NCI-H69 (cell line): Measurements from ENCODE around the gene EPS8L3.
A peak's percentile ranks its signal among the peaks of the same experiment; 100 is the strongest.
"Not testable (repeated sequence)": the region's sequence is repeated elsewhere in the genome, so short reads cannot be mapped to it uniquely, and the experiment has no call there.

Experiments used
- DNase-seq: peaks from one replicate; lab custom pipeline; 2025; lab: John Stamatoyannopoulos, UW

Gene EPS8L3

DNA sequence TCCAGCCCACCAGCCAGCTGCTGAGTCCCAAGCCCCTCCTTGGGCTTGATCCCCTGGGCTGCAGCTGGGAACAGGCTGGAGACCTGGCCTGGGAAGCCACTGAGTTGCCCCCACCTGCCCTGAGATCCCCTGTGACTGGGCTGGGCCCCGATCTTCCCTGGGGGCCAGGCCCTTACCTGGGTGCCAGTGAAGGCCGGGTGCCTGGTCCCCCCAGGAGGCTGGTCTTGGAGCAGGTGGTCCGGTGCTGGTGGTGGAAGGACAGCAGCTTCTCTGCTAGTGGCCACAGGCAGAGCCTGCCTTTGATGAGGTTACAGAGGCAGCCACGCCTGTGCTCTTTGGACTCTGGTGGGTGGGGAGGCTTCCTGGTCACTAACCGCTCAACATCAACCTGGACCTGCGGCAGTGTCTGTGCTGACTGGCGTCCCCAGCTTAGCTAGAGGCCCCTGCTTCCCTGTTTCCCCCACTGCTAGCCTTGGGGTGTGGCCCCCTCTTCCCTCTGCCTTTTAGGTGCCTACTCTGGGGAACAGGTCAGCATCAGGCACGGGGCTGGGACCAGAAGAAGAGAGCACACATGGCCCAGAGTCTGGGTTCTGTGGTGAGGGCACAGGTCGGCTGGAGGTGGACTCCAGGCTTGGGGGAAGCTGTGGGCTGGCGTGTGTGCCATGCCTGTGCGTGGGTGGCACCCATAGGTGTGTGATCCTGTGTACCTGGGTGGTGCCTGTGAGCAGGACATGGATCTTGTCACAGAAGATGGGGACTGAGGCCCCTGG, at the start of gene EPS8L3:
Gene EPS8L3, minus strand, starts transcription at position 278 of the 770 bp plus-strand sequence. CDS start 2,174 bp downstream, outside the sequence.
- no peak for DNase-seq

DNA sequence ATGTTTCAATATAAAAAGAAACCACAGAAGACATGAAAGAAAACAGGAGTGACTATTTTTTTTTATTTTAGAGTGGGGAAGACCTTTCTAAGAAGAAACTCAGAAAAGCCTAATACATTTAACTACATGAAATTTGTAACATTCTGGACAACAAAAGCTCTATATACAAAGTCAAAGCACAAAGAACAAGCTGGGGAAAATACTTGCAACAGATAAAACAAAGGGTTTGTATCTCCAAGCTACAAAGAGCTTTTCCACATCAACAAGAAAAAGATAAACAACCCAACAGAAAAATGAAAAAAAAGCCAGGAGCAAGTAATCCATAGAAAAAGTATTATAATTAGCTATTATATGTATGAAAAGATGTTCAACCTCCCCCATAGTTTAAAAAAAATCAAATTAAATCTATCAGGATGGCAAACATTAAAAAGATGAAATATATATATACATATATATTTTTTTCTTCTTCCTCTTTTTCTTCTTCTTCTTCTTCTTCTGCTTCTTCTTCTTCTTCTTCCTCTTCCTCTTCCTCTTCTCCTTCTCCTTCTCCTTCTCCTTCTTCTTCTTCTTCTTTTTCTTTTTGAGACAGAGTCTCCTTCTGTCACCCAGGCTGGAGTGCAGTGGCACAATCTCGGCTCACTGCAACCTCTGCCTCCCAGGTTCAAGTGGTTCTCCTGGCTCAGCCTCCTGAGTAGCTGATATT, 49.1 kb upstream of the EPS8L3 start:
- DNase-seq = no peak

GRCh38 chr1:109808703-109809102, 45.0 kb upstream of the EPS8L3 start:
- DNase-seq = no peak

GRCh38 chr1:109807822-109808680, 44.3 kb upstream of the EPS8L3 start:
- DNase-seq = no peak

DNA sequence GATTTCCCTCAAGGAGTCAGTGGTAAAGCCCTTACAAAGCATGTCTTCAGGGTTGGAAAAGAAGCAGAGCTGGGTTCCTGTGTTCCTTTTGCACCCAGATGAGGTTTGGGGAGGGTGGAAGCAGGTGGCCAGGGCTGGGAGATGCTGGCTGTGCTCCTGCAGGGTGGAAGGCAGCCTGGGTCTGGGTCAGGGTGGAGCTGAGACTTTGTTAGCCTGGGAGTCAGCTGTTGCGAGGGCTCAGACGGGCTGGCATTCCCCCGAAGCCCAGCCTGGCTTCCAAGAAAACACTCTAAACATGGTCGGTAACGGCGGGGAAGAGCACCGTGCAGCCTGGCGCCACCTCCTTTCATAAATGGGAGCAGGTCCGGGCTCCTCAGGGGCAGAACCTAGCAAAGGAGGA, 43.7 kb upstream of the EPS8L3 start:
- DNase-seq = no peak

GRCh38 chr1:109806733-109807400, 43.1 kb upstream of the EPS8L3 start:
- DNase-seq = no peak

GRCh38 chr1:109805486-109806165, 41.9 kb upstream of the EPS8L3 start:
- DNase-seq = peak; percentile 37

- DNase-seq = no peak
These were observed 40.9 kb upstream of the EPS8L3 start for GRCh38 chr1:109804660-109805059.

DNA sequence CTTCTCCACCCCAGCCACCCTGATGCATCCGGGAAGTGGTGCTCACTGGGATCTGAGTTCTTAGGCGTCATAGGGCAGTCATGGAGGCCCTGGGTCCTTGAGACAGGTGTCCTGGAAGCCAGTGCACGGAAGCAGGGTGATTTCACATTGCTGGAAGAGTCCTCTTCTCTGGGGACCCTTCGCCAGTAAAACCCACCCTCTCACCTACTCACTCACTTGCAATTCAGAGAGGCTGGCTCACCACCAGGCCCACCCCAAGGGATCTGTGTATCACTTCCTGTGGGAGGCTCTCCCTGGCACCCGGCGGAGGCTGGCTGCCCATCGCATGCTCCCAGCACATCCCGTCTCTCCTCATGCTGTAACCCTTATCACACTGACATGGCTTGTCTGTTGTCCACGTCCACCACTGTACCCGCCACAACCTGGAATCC, 40.2 kb upstream of the EPS8L3 start:
- DNase-seq = no peak

DNA sequence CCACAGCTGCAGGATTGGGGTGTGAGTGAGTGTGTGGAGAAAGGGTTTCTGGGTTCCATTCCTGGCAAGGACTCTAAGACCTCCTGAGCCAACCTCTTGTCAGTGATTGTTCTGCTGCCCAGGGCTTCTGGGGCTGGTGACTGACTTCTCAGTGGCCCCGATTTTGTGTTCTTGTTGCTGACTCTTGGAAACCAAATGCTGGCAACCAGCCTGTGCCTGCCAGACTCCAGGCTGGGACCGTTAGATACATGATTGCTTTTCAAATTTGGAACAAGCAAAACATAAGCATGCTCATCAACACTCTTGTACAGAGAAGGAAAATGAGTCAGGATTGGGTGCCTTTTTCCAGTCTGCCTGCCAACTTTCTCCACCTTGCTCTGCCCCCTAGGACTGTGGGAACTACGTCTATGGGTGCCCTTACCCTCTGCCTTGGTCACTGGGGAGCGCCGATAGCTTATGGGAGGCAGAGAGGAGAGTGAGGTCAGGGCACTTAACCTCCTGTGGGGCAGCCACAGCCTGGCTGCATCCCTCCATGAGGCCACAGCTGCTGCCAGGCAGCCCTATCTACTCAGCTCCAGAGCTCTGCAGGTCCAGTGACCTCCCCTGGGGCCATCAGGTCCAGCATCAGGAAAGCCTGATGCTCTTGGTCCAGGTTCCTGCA, 39.3 kb upstream of the EPS8L3 start:
- DNase-seq = no peak

GRCh38 chr1:109802136-109802900, 38.6 kb upstream of the EPS8L3 start:
- no peak for DNase-seq

DNA sequence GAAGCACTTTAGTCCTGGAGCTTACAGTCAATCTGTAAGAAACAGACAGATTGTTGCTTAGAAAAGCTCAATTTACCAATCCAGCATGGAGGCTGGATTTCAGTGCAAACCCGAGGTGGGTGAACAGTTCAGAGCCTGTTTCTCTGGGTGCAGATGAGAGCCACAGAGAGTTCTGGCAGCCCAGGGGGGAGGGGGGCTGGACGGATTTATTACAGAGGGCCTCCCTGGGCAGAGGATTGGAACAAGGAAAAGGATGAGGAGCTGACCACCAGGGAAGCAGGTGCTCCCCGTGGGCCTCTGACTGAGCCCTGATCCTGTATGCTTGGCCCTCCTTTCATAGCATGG, 38.0 kb upstream of the EPS8L3 start:
- DNase-seq = no peak

DNA sequence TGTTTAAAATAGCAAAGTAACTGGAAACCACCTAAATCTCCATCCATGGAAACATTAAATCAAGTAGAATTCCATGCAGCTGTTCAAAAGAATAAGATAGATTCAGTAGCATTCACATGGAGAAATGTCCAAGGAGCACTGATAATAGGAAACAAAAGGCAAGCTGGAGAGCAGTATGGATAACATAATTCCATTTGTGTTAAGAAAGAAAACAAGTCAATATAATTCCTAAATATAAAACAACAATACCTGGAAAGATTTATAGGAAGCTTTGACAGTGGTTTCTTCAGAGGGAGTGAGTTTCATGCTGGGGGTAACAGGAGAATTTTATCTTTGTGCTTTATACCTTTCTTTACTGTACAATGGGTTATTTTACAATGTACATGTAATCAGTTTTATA, 36.6 kb upstream of the EPS8L3 start:
- no peak for DNase-seq

DNA sequence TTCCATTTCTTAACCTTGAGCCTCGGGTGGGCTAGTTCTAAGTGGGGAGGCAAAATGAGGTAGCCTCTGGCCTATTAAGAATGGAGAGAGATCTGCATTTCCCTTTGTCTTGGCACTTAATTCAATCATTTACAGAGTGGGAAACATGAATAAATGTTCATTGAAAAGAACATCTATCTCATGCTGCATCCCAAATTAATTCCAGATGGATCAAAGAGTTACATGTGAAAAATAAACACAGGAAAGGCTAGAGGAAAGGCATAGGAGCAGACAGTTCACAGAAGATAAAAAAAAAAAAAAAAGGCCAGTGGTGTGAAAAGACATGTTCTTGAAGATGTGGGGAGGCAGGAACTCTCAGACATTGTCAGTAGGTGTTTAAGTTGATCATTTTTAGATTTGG, 35.7 kb upstream of the EPS8L3 start:
- no peak for DNase-seq

DNA sequence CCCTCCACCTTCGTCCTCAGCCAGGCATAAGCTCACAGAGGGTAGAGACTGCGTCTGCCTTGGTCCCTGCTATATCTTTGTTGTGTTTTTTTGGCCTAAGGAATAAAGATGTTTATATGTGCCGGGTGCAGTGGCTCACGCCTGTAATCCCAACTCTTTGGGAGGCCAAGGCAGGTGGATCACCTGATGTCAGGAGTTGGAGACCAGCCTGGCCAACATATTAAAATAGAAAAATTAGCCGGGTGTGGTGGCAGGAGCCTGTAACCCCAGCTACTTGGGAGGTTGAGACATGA, 33.5 kb upstream of the EPS8L3 start:
- not testable (repeated sequence) for DNase-seq

GRCh38 chr1:109796484-109797302, 33.0 kb upstream of the EPS8L3 start:
- no peak for DNase-seq

DNA sequence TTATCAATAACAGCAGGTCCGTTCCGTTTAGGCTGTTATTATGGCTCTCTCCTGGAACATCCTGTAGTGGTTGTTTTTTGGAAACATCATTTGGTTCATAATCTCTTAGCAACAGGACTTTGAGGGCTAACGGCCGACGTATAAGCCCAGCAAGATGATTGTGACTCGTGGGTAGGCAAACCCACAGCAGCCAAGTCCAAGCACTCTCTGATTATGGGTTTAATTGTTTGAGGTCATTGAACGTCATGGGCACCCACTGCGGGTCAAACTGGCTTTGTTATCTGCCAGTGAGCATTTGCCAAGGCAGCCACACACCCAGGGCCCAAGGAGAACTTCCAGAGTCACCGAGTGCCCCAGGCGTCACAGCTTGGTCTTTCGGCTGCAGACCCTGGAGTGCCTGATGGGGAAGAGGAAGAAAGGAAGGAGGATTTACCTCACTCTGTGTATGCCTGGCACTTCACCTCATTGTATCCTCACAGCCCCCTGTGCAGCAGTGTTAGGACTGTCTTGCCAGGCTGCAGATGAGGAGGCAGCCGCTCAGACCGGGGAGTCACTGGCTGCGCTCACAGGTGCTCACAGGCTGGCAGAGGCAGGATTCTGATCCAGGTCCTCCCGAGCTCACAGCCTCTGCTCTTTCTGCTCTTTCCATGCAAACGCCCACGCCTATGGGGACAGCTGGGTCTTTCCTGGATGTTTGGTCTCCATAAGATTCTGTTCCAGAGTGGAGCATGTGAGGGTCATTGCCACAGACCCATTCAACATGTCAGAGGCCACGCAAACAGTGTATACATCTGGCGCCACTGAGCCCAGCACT, 30.8 kb upstream of the EPS8L3 start:
- DNase-seq = peak; percentile 94

DNA sequence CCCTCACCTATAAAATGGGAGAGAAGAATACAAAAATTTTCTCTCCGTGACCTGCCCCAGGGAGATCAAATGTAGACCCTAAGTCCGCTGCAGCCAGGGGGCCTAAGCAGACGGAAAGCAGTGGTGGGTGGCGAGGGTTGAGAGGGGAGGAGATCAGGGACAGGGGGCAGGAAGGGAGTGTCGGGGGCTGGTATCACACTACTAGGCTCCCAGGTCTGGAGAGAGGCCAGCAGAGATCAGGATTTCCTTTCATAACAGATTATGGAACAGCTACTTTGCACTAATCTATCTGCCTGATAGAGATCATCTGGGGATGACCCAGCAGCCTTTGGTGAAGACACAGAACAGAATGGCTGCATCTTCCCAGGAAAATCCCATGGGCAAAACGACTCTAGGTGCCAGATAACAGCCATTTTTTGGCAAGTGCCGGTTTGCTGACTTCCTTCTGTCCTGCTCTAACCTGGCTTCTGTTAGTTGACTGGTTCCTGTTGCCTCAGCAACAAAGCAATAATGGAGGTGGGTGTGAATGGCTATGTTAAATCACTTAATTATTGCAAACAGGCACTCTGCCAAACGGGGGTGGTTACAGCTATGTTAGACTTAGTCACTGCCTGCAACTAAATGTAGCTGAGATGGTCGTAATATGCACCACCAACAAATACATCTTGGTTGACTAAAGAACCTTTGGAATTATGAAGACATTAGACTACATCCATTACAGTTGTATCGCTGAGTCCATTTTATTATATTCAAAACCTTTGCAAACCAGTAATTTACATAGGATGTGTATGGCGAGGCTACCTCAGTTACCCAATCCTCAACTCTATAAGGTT, 30.0 kb upstream of the EPS8L3 start:
- peak; percentile 96 for DNase-seq
